HCT116 (cell line): ENCODE measurements around the gene ZC3H7A. TPM values are rescaled to one million over a fixed set of nuclear protein-coding genes. Genes with fewer than 3 reads are reported as not detected.

ENCODE experiments used
- ATAC-seq: fragments of 200-7000 bp; cut with Tn5 transposase; 2 replicates; pipeline ENCODE4 v1.9.1; 2020; ENCODE audit warnings: mild to moderate bottlenecking, moderate library complexity
- BruUV-seq: library from RNA; stranded (reverse); fragments of 400-500 nt; replicated peaks from 2 replicates; lab custom pipeline; 2021; lab: Mats Ljungman, UMichigan
- CTCF ChIA-PET: fragments of 300-600 bp; sonication (Branson Sonifier 250); formaldehyde crosslinking; loops from one replicate; lab custom pipeline; 2021; ENCODE audit warnings: antibody characterized with exemption; lab: Charles Lee
- POLR2A ChIA-PET: fragments of 300-600, 350-600 bp; sonication (Branson Sonifier 250); formaldehyde crosslinking; loops from one replicate; lab custom pipeline; 2021; ENCODE audit warnings: antibody characterized with exemption; lab: Charles Lee
- RAD21 ChIA-PET, 2 experiments: fragments of 300-600 bp; sonication (Branson Sonifier 250); formaldehyde crosslinking; loops; one replicate each; lab custom pipeline; 2023; ENCODE audit warnings: low total read pairs in 2 of 2; ENCODE audit not compliant: uncharacterized antibody in 2 of 2, unreplicated experiment in 2 of 2, low non-redundant PET in 1 of 2; lab: Charles Lee
- DNase-seq: peaks from one replicate; pipeline ENCODE4 v3.0.0-alpha.2; 2010; ENCODE audit warnings: low read depth, low spot score
- H2AFZ ChIP-seq: fragments of 200-600 bp; shearing (Covaris generic), sonication (generic); 2 replicates; pipeline ENCODE4 v1.6.1; 2017; ENCODE audit warnings: low read depth, mixed run types, mixed read lengths, antibody characterized with exemption, low read length; ENCODE audit not compliant: poor library complexity, severe bottlenecking
- H3K27ac ChIP-seq: 2 replicates; pipeline ENCODE4 v1.5.1; 2012; ENCODE audit warnings: low read depth, low read length
- H3K27me3 ChIP-seq: fragments of 200-600 bp; sonication (generic); 2 replicates; pipeline ENCODE4 v1.6.1; 2016; ENCODE audit warnings: mixed run types, low read length, mixed read lengths; ENCODE audit not compliant: insufficient read depth
- H3K36me3 ChIP-seq, 2 experiments: fragments of 200-500 bp in 1 of 2; fragments of 200-600 bp in 1 of 2; sonication (Bioruptor generic) in 1 of 2; sonication (generic) in 1 of 2; 2 replicates each; pipeline versions ENCODE4 v1.5.1 to v1.6.1; 2014 to 2016; ENCODE audit warnings: low read length in 2 of 2, inconsistent platforms in 1 of 2, mixed read lengths in 1 of 2, mixed run types in 1 of 2; ENCODE audit not compliant: insufficient read depth in 2 of 2, control insufficient read depth in 1 of 2
- H3K4me1 ChIP-seq, 2 experiments: fragments of 200-600 bp in 1 of 2; sonication (generic) in 1 of 2; 2 replicates each; pipeline versions ENCODE4 v1.5.1 to v1.6.1; 2012 to 2017; ENCODE audit warnings: low read length in 2 of 2, inconsistent platforms in 1 of 2, mild to moderate bottlenecking in 1 of 2, mixed read lengths in 1 of 2, mixed run types in 1 of 2, moderate library complexity in 1 of 2; ENCODE audit not compliant: insufficient read depth in 2 of 2, control insufficient read depth in 1 of 2
- H3K4me2 ChIP-seq: fragments of 200-600 bp; sonication (generic); 2 replicates; pipeline ENCODE4 v1.6.1; 2017; ENCODE audit warnings: mixed run types, low read length, mixed read lengths
- H3K4me3 ChIP-seq, 2 experiments: fragments of 200-600 bp in 1 of 2; sonication (generic) in 1 of 2; replicated peaks in 1 of 2; 2 replicates each; pipeline ENCODE4 v1.5.1; 2011 to 2016; ENCODE audit warnings: low read length in 2 of 2, control low read depth in 1 of 2, low read depth in 1 of 2, mild to moderate bottlenecking in 1 of 2, mixed read lengths in 1 of 2, mixed run types in 1 of 2
- H3K79me2 ChIP-seq: fragments of 200-600 bp; sonication (generic); 2 replicates; pipeline ENCODE4 v1.6.1; 2017; ENCODE audit warnings: mild to moderate bottlenecking, mixed run types, low read length, moderate library complexity, mixed read lengths; ENCODE audit not compliant: insufficient read depth
- H3K9ac ChIP-seq: fragments of 200-600 bp; sonication (generic); 2 replicates; pipeline ENCODE4 v1.6.1; 2016; ENCODE audit warnings: low read length, mixed read lengths
- H3K9me2 ChIP-seq: fragments of 200-600 bp; sonication (generic), shearing (Covaris generic); 2 replicates; pipeline ENCODE4 v1.6.1; 2017; ENCODE audit warnings: mixed run types, mild to moderate bottlenecking, moderate library complexity; ENCODE audit not compliant: insufficient read depth
- H3K9me3 ChIP-seq, 2 experiments: fragments of 200-500 bp in 1 of 2; fragments of 200-600 bp in 1 of 2; sonication (Bioruptor generic) in 1 of 2; sonication (generic) in 1 of 2; 2 replicates each; pipeline ENCODE4 v1.6.1; 2014 to 2017; ENCODE audit warnings: low read length in 2 of 2, mixed read lengths in 2 of 2, inconsistent platforms in 1 of 2, low read depth in 1 of 2, mild to moderate bottlenecking in 1 of 2, mixed run types in 1 of 2, moderate library complexity in 1 of 2; ENCODE audit not compliant: control insufficient read depth in 1 of 2, insufficient read depth in 1 of 2
- H4K20me1 ChIP-seq: fragments of 200-600 bp; sonication (generic), shearing (Covaris generic); 2 replicates; pipeline ENCODE4 v1.6.1; 2017; ENCODE audit warnings: mixed run types, mild to moderate bottlenecking, moderate library complexity; ENCODE audit not compliant: insufficient read depth
- CBX3 ChIP-seq: IDR thresholded peaks from 2 replicates; pipeline ENCODE4 v1.6.1; 2012; ENCODE audit warnings: low read depth
- CTCF ChIP-seq, 3 experiments: fragments of 200-600 bp in 1 of 3; sonication (generic) in 1 of 3; IDR thresholded peaks in 2 of 3; conservative IDR thresholded peaks in 1 of 3; 2 replicates each; pipeline ENCODE4 v1.5.1; 2012 to 2017; ENCODE audit warnings: low read depth in 2 of 3, low read length in 2 of 3, antibody characterized with exemption in 1 of 3, borderline replicate concordance in 1 of 3, control low read depth in 1 of 3, mild to moderate bottlenecking in 1 of 3, mixed read lengths in 1 of 3, mixed run types in 1 of 3, moderate library complexity in 1 of 3; ENCODE audit not compliant: insufficient read depth in 1 of 3
- ELF1 ChIP-seq: IDR thresholded peaks from 2 replicates; pipeline ENCODE4 v1.6.1; 2012; ENCODE audit warnings: low read depth, borderline replicate concordance
- JUND ChIP-seq: IDR thresholded peaks from 2 replicates; pipeline ENCODE4 v1.6.1; 2012
- MAX ChIP-seq: IDR thresholded peaks from 2 replicates; pipeline ENCODE4 v1.6.1; 2012
- POLR2A ChIP-seq: IDR thresholded peaks from 2 replicates; pipeline ENCODE4 v1.7.0; 2011; ENCODE audit warnings: borderline replicate concordance; ENCODE audit not compliant: insufficient read depth, insufficient read length; ENCODE audit errors: extremely low read depth
- POLR2AphosphoS5 ChIP-seq: IDR thresholded peaks from 2 replicates; pipeline ENCODE4 v1.6.1; 2011; ENCODE audit warnings: mild to moderate bottlenecking, low read depth, low read length, moderate library complexity
- RAD21 ChIP-seq: IDR thresholded peaks from 2 replicates; pipeline ENCODE4 v1.6.1; 2012; ENCODE audit warnings: low read depth, mild to moderate bottlenecking
- SIN3A ChIP-seq: IDR thresholded peaks from 2 replicates; pipeline ENCODE4 v1.6.1; 2012; ENCODE audit warnings: low read depth
- SP1 ChIP-seq: IDR thresholded peaks from 2 replicates; pipeline ENCODE4 v1.6.1; 2012; ENCODE audit warnings: low read depth
- SRF ChIP-seq: IDR thresholded peaks from 2 replicates; pipeline ENCODE4 v1.6.1; 2012; ENCODE audit warnings: low read depth
- YY1 ChIP-seq: IDR thresholded peaks from 2 replicates; pipeline ENCODE4 v1.6.1; 2011; ENCODE audit warnings: low read length, low read depth, moderate library complexity, mild to moderate bottlenecking; ENCODE audit not compliant: insufficient replicate concordance; ENCODE audit errors: extremely low read depth
- ZBTB33 ChIP-seq: IDR thresholded peaks from 2 replicates; pipeline ENCODE4 v1.6.1; 2011; ENCODE audit warnings: mild to moderate bottlenecking, low read length, moderate library complexity; ENCODE audit not compliant: insufficient replicate concordance; ENCODE audit errors: extremely low read depth
- intact Hi-C: fragments of 100-400 bp; cut with micrococcal nuclease; formaldehyde crosslinking; loops from 2 replicates; pipeline ENCODE4 v1.10.0; 2022
- total RNA-seq: library from RNA; stranded (reverse); gene quantifications from one replicate; pipeline ENCODE4 v1.2.1, GENCODE V29; 2021; ENCODE audit not compliant: unreplicated experiment
- TF ChIP-seq, protein P1 (sequence below): IDR thresholded peaks from 2 replicates; pipeline ENCODE4 v1.6.1; 2012

Gene ZC3H7A
- total RNA-seq, 1 experiment from 2014 or later = 33.4 TPM

DNA sequence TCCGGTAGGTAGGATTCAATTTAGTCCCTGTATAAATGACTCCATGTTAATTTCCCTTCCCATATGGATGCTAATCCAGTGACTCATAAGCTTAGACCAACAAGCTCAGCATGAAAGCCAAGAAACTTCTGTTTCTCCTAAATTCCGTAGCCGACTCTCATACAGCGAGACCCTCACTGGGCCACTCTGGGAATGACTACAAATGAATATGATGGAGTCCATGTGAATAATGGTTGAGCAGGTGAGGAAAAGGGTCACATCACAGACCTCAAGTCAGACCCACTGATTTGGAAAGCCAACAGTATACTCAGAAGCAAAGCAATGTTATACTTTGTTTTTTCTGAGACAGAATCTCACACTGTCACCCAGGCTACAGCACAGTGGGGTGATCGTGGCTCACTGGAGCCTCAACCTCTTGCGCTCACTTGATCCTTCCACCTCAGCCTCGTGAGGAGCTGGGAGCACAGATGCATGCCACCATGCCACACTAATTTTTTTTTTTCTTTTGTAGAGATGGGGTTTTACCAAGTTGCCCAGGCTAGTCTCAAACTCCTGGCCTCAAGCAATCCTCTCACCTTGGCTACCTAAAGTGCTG lies 39.7 kb upstream of the ZC3H7A start:
- ChIA-PET POLR2A (no interaction called here), CTCF (no interaction called here), RAD21 (no interaction called here)
- Histone ChIP-seq H3K79me2 (peaks cover 28% of the 10 kb centered on the region), H3K27ac (no peak overlapping the region), H3K4me1 (peaks cover 0 to 7% of the 10 kb centered on the region in 2 experiments; a peak in 2 of 4 replicates), H2AFZ (no peak overlapping the region), H3K9me2 (no peaks in the 10 kb centered on the region), H3K9me3 (no peaks in the 10 kb centered on the region), H3K36me3 (peaks cover 45 to 51% of the 10 kb centered on the region in 2 experiments), H3K9ac (no peak overlapping the region), H3K4me3 (no peak overlapping the region), H3K4me2 (no peak overlapping the region), H4K20me1 (peaks cover 22% of the 10 kb centered on the region; the same call in 1 of the 2 replicates), H3K27me3 (no peaks in the 10 kb centered on the region)
- no peak for TF ChIP-seq CBX3
- TF ChIP-seq, protein P1, sequence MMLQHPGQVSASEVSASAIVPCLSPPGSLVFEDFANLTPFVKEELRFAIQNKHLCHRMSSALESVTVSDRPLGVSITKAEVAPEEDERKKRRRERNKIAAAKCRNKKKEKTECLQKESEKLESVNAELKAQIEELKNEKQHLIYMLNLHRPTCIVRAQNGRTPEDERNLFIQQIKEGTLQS = no peak
- no peak for TF ChIP-seq POLR2A
- no peak for TF ChIP-seq JUND
- no TSS peak for BruUV-seq
- DNase-seq = no peak
- intact Hi-C loops = no loop called here
- peak; percentile 35 for ATAC-seq

GRCh38 chr16:11835891-11836649 lies 39.0 kb upstream of the ZC3H7A start:
- Histone ChIP-seq H3K27me3 (no peaks in the 10 kb centered on the region), H2AFZ (no peak overlapping the region), H3K9me2 (no peaks in the 10 kb centered on the region), H4K20me1 (peaks cover 19% of the 10 kb centered on the region; the same call in 1 of the 2 replicates), H3K9me3 (no peaks in the 10 kb centered on the region), H3K4me1 (peaks cover 0 to 7% of the 10 kb centered on the region in 2 experiments; a peak in 2 of 4 replicates), H3K79me2 (peaks cover 22% of the 10 kb centered on the region), H3K9ac (no peak overlapping the region), H3K27ac (no peak overlapping the region), H3K4me3 (no peak overlapping the region), H3K36me3 (peaks cover 39 to 44% of the 10 kb centered on the region in 2 experiments), H3K4me2 (no peak overlapping the region)
- POLR2A ChIA-PET = no interaction called here
- RAD21 ChIA-PET = no interaction called here
- no TSS peak for BruUV-seq
- peak; percentile 20; the same call in 1 of the 2 replicates for ATAC-seq
- intact Hi-C loops = no loop called here
- CTCF ChIA-PET = no interaction called here
- no peak for DNase-seq
- TF ChIP-seq POLR2A (no peak), SP1 (no peak), SRF (no peak), POLR2AphosphoS5 (no peak), ELF1 (no peak), YY1 (no peak), CTCF (IDR thresholded peaks at IDR 0.05 in 2 of 3, conservative IDR thresholded peaks at IDR 0.05 in 1 of 3; ENCODE audit: borderline replicate concordance in 1 of 3, insufficient read depth in 1 of 3, low read depth in 2 of 3, low read length in 2 of 3) (no peak), ZBTB33 (no peak), CBX3 (no peak), RAD21 (no peak), MAX (no peak; the same call in 1 of the 2 replicates), SIN3A (no peak), JUND (no peak)
